ENCODE measurements around the gene NACC2.

DNA sequence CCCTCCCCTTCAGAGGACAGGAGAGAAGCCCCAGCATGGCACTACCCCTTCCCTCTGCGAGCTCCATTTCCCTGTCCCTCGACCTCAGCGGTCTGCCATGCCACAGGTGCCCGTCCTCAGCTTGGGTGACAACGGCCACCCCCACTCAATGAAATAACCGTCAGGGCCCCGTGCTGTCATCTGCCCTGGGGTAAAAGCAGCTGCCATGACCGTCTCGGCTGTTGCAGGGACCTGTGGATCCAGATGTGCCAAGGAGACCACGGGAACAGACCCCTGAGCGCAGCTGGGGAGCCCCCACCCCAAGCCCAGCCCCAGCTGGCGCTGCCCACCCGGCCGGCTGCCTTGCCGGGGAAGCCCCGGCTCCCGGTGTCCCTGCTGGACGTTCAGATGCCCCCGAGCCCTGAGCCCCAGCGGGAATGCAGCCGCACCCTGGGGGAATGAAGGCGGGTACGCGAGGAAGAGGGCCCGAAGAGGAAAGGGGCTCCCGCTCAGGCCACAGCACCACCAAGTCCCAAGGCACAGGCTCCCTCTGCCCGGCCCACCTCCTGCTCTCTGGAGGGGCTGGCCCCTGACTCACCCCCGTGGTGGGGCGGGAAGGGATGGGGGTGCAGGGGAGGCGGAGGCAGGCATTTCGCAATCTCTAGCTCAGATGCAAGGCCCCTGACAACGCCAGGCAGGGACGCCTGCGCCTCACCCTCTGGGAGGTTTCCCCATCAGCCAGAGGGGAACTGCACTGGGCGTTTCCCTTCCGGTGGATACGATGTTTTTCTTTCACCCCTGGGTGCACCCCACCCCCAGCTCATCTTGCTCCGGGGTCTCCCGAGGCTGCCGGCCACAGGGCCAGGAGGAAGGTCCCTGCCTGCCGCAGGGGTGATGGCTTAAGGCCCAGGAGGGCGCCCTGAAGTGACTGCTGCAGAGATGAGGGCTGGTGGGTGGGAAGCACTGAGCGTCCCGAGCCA is 49.2 kb downstream of the NACC2 start:
- TF ChIP-seq, protein P1, sequence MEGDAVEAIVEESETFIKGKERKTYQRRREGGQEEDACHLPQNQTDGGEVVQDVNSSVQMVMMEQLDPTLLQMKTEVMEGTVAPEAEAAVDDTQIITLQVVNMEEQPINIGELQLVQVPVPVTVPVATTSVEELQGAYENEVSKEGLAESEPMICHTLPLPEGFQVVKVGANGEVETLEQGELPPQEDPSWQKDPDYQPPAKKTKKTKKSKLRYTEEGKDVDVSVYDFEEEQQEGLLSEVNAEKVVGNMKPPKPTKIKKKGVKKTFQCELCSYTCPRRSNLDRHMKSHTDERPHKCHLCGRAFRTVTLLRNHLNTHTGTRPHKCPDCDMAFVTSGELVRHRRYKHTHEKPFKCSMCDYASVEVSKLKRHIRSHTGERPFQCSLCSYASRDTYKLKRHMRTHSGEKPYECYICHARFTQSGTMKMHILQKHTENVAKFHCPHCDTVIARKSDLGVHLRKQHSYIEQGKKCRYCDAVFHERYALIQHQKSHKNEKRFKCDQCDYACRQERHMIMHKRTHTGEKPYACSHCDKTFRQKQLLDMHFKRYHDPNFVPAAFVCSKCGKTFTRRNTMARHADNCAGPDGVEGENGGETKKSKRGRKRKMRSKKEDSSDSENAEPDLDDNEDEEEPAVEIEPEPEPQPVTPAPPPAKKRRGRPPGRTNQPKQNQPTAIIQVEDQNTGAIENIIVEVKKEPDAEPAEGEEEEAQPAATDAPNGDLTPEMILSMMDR (IDR thresholded peaks at IDR 0.05; ENCODE audit: insufficient read depth, low read depth, low read length): no peak
- TF ChIP-seq EZH2 (IDR thresholded peaks at IDR 0.05; ENCODE audit: insufficient read depth, low read length): no peak

Data from astrocyte (in vitro differentiated cells and primary cell).